Liver (tissue), 9 donors: ENCODE results near the gene NPR2. TPM values are rescaled to one million over a fixed set of nuclear protein-coding genes. Genes with fewer than 3 reads are reported as not detected.

Experiments used
- DNase-seq: peaks from one replicate; pipeline ENCODE4 v3.0.0-alpha.2; 2017; ENCODE audit warnings: low spot score
- H3K27ac ChIP-seq, 2 donors: one replicate each; pipeline ENCODE4 v1.7.0; 2013; ENCODE audit warnings: inconsistent platforms in 2 of 2, low read length in 2 of 2, control low read depth in 1 of 2, low read depth in 1 of 2, mild to moderate bottlenecking in 1 of 2
- H3K27me3 ChIP-seq, 4 donors: one replicate each; pipeline versions ENCODE4 v1.6.1 to v1.7.0; 2013; ENCODE audit warnings: low read length in 3 of 4, inconsistent platforms in 1 of 4, mild to moderate bottlenecking in 1 of 4, moderate library complexity in 1 of 4; ENCODE audit not compliant: control insufficient read depth in 4 of 4, insufficient read depth in 4 of 4
- H3K36me3 ChIP-seq, 4 donors: one replicate each; pipeline versions ENCODE4 v1.6.1 to v1.7.0; 2013; ENCODE audit warnings: low read length in 3 of 4, mild to moderate bottlenecking in 3 of 4, low read depth in 1 of 4, moderate library complexity in 1 of 4; ENCODE audit not compliant: control insufficient read depth in 4 of 4, insufficient read depth in 3 of 4
- H3K4me1 ChIP-seq, 4 donors: one replicate each; pipeline versions ENCODE4 v1.6.1 to v1.7.0; 2013; ENCODE audit warnings: low read length in 3 of 4, mild to moderate bottlenecking in 3 of 4, moderate library complexity in 1 of 4; ENCODE audit not compliant: control insufficient read depth in 4 of 4, insufficient read depth in 4 of 4
- H3K4me3 ChIP-seq, 3 donors: one replicate each; pipeline versions ENCODE4 v1.6.1 to v1.7.0; 2013; ENCODE audit warnings: low read length in 3 of 3, control low read depth in 1 of 3, low read depth in 1 of 3, mild to moderate bottlenecking in 1 of 3
- H3K9ac ChIP-seq, 2 donors: one replicate each; pipeline ENCODE4 v1.7.0; 2013; ENCODE audit warnings: low read length in 2 of 2, mild to moderate bottlenecking in 2 of 2, moderate library complexity in 2 of 2, control low read depth in 1 of 2, low read depth in 1 of 2
- H3K9me3 ChIP-seq, 4 donors: one replicate each; pipeline versions ENCODE4 v1.6.1 to v1.7.0; 2013; ENCODE audit warnings: low read length in 3 of 4; ENCODE audit not compliant: control insufficient read depth in 4 of 4
- ATF3 ChIP-seq: IDR thresholded peaks from 2 replicates; pipeline ENCODE4 v1.6.1; 2016; ENCODE audit warnings: antibody characterized with exemption
- EGR1 ChIP-seq, 2 donors: IDR thresholded peaks; 2 replicates each; pipeline ENCODE4 v1.6.1; 2016 to 2018; ENCODE audit warnings: antibody characterized with exemption in 2 of 2, low read depth in 2 of 2
- FOXA1 ChIP-seq: IDR thresholded peaks from 2 replicates; pipeline ENCODE4 v1.6.1; 2016; ENCODE audit warnings: antibody characterized with exemption
- FOXA2 ChIP-seq: IDR thresholded peaks from 2 replicates; pipeline ENCODE4 v1.6.1; 2016; ENCODE audit warnings: antibody characterized with exemption
- GABPA ChIP-seq, 2 donors: IDR thresholded peaks in 1 of 2; conservative IDR thresholded peaks in 1 of 2; 2 replicates each; pipeline ENCODE4 v1.6.1; 2016; ENCODE audit warnings: antibody characterized with exemption in 2 of 2, mild to moderate bottlenecking in 1 of 2, moderate library complexity in 1 of 2
- HNF4A ChIP-seq, 2 donors: conservative IDR thresholded peaks; 2 replicates each; pipeline ENCODE4 v1.6.1; 2016; ENCODE audit warnings: antibody characterized with exemption in 2 of 2, mild to moderate bottlenecking in 2 of 2
- HNF4G ChIP-seq: IDR thresholded peaks from 2 replicates; pipeline ENCODE4 v1.6.1; 2016; ENCODE audit warnings: antibody characterized with exemption
- JUND ChIP-seq, 2 donors: IDR thresholded peaks; 2 replicates each; pipeline ENCODE4 v1.6.1; 2016; ENCODE audit warnings: antibody characterized with exemption in 2 of 2
- MAX ChIP-seq: IDR thresholded peaks from 2 replicates; pipeline ENCODE4 v1.6.1; 2016; ENCODE audit warnings: antibody characterized with exemption
- NR2F2 ChIP-seq: IDR thresholded peaks from 2 replicates; pipeline ENCODE4 v1.6.1; 2016; ENCODE audit warnings: antibody characterized with exemption
- RAD21 ChIP-seq, 2 donors: IDR thresholded peaks; 2 replicates each; pipeline ENCODE4 v1.6.1; 2016; ENCODE audit warnings: antibody characterized with exemption in 2 of 2, mild to moderate bottlenecking in 2 of 2
- RXRA ChIP-seq, 2 donors: IDR thresholded peaks; 2 replicates each; pipeline ENCODE4 v1.6.1; 2017 to 2018; ENCODE audit warnings: antibody characterized with exemption in 2 of 2, mild to moderate bottlenecking in 1 of 2
- SP1 ChIP-seq: IDR thresholded peaks from 2 replicates; pipeline ENCODE4 v1.6.1; 2018; ENCODE audit warnings: antibody characterized with exemption, mild to moderate bottlenecking
- TAF1 ChIP-seq: conservative IDR thresholded peaks from 2 replicates; pipeline ENCODE4 v1.6.1; 2016; ENCODE audit warnings: antibody characterized with exemption, mild to moderate bottlenecking
- YY1 ChIP-seq: IDR thresholded peaks from 2 replicates; pipeline ENCODE4 v1.6.1; 2016; ENCODE audit warnings: antibody characterized with exemption, mild to moderate bottlenecking
- WGBS: extraction: QIAGEN DNeasy Blood & Tissue Kit; methylation state at CpG from one replicate; pipeline ENCODE4 v1.1.7; 2013; 5-methylcytosine and 5-hydroxymethylcytosine counted together
- polyA plus RNA-seq, 2 donors: library from polyadenylated mRNA; stranded (reverse) in 1 of 2; unstranded in 1 of 2; fragments of 200-250 nt in 1 of 2; fragments of >200 nt in 1 of 2; fragmentation: Nextera tagmentation in 1 of 2; extraction: Ambion mirVana in 1 of 2; gene quantifications; one replicate each; pipeline versions ENCODE4 v1.2.1 to v1.2.3, GENCODE V29; 2013 to 2015
- total RNA-seq, 2 donors: library from RNA; depleted of rRNA; stranded (reverse); fragments of >200 nt; gene quantifications; one replicate each; pipeline ENCODE4 v1.2.3, GENCODE V29; 2014
- TF ChIP-seq, protein P1 (sequence below): fragments of 150-350 bp; IDR thresholded peaks from 2 replicates; pipeline ENCODE4 v1.5.1; 2017; ENCODE audit warnings: improper control_type of control experiment, low read depth, low read length; ENCODE audit not compliant: missing input control
- TF ChIP-seq, protein P2 (sequence below): IDR thresholded peaks from 2 replicates; pipeline ENCODE4 v1.6.1; 2016; ENCODE audit warnings: antibody characterized with exemption
- TF ChIP-seq, protein P3 (sequence below): IDR thresholded peaks from 2 replicates; pipeline ENCODE4 v1.6.1; 2016; ENCODE audit warnings: antibody characterized with exemption, mild to moderate bottlenecking
- donor health status: healthy.
- donor health status: healthy.
- donor health status: healthy.
- donor health status: healthy.
- donor health status: healthy.

The NPR2 gene
- total and polyA plus RNA-seq, 4 donors = 8.6 to 17.1 (median 11.2) TPM

DNA sequence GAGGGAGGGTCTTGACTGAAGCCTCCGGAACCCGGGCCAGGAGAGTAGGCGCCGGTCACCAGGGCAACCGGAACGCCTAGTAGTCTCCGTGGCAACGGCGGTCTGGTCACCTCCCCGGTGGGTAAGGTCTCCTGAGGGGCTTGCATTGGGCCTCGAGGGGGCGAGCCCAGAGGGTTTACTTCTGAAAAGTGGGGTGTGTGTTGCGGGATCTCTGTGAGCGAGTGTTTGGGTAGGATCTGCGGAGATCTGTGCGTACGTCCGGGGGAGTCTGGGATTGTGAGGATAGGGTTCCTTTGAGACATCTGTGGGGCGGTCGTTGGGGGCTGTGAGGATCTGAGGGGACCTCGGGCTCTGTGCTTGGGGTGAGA, 37.3 kb downstream of the NPR2 start, which contains the start of gene FAM221B:
Gene FAM221B (minus strand): TSS at position 17 of the 368 bp plus-strand sequence. CDS start 2,571 bp downstream, outside the sequence.
- no peak for DNase-seq
- H3K9ac ChIP-seq = peak within 1 kb of the TSS; percentile 69 to 82
- TF ChIP-seq NR2F2 = no peak
- no peak for TF ChIP-seq MAX
- TF ChIP-seq, protein P1, sequence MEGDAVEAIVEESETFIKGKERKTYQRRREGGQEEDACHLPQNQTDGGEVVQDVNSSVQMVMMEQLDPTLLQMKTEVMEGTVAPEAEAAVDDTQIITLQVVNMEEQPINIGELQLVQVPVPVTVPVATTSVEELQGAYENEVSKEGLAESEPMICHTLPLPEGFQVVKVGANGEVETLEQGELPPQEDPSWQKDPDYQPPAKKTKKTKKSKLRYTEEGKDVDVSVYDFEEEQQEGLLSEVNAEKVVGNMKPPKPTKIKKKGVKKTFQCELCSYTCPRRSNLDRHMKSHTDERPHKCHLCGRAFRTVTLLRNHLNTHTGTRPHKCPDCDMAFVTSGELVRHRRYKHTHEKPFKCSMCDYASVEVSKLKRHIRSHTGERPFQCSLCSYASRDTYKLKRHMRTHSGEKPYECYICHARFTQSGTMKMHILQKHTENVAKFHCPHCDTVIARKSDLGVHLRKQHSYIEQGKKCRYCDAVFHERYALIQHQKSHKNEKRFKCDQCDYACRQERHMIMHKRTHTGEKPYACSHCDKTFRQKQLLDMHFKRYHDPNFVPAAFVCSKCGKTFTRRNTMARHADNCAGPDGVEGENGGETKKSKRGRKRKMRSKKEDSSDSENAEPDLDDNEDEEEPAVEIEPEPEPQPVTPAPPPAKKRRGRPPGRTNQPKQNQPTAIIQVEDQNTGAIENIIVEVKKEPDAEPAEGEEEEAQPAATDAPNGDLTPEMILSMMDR = no peak
- TF ChIP-seq HNF4A (conservative IDR thresholded peaks at IDR 0.05) = no peak
- no peak for TF ChIP-seq RXRA (IDR thresholded peaks at IDR 0.05)
- TF ChIP-seq HNF4G = no peak
- no peak for TF ChIP-seq TAF1
- no peak for TF ChIP-seq FOXA2
- no peak for TF ChIP-seq FOXA1
- no peak for TF ChIP-seq YY1
- TF ChIP-seq GABPA (IDR thresholded peaks at IDR 0.05 in 1 of 2, conservative IDR thresholded peaks at IDR 0.05 in 1 of 2) = no peak
- TF ChIP-seq EGR1 (IDR thresholded peaks at IDR 0.05; ENCODE audit: low read depth in 2 of 2) = no peak
- no peak for TF ChIP-seq RAD21 (IDR thresholded peaks at IDR 0.05)
- TF ChIP-seq SP1 = no peak
- no peak for TF ChIP-seq JUND (IDR thresholded peaks at IDR 0.05)
- no peaks in the 10 kb centered on the region for H3K9me3 ChIP-seq
- H3K27ac ChIP-seq = peak within 1 kb of the TSS; percentile 62 to 84
- peak within 1 kb of the TSS; percentile 78 for H3K4me3 ChIP-seq
- H3K36me3 ChIP-seq = no peaks in the 10 kb centered on the region
- H3K4me1 ChIP-seq = peaks cover 5 to 23% (median 12%) of the 10 kb centered on the region in 4 donors
- WGBS = 2% methylated on average over 21 of the region's 21 CpGs
- H3K27me3 ChIP-seq = no peaks in the 10 kb centered on the region

- no peaks in the 10 kb centered on the region for H3K27me3 ChIP-seq
- H3K4me1 ChIP-seq = peaks cover 5 to 25% (median 14%) of the 10 kb centered on the region in 4 donors
- peak within 1 kb of the TSS; percentile 69 to 82 for H3K9ac ChIP-seq
- no peaks in the 10 kb centered on the region for H3K36me3 ChIP-seq
- peak within 1 kb of the TSS; percentile 78 for H3K4me3 ChIP-seq
- peak; percentile 97 for DNase-seq
- 2% methylated on average over 53 of the region's 53 CpGs for WGBS
- peak within 1 kb of the TSS; percentile 62 to 84 for H3K27ac ChIP-seq
- TF ChIP-seq, protein P2, sequence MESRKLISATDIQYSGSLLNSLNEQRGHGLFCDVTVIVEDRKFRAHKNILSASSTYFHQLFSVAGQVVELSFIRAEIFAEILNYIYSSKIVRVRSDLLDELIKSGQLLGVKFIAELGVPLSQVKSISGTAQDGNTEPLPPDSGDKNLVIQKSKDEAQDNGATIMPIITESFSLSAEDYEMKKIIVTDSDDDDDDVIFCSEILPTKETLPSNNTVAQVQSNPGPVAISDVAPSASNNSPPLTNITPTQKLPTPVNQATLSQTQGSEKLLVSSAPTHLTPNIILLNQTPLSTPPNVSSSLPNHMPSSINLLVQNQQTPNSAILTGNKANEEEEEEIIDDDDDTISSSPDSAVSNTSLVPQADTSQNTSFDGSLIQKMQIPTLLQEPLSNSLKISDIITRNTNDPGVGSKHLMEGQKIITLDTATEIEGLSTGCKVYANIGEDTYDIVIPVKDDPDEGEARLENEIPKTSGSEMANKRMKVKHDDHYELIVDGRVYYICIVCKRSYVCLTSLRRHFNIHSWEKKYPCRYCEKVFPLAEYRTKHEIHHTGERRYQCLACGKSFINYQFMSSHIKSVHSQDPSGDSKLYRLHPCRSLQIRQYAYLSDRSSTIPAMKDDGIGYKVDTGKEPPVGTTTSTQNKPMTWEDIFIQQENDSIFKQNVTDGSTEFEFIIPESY = no peak
- TF ChIP-seq HNF4A (conservative IDR thresholded peaks at IDR 0.05) (peak in 1 of 2 donors; percentile 6), SP1 (peak; percentile 10), MAX (no peak), EGR1 (IDR thresholded peaks at IDR 0.05; ENCODE audit: low read depth in 2 of 2) (peak in 1 of 2 donors; percentile 33), TAF1 (no peak), YY1 (no peak), FOXA1 (no peak), JUND (IDR thresholded peaks at IDR 0.05) (no peak), NR2F2 (no peak), HNF4G (no peak), RXRA (IDR thresholded peaks at IDR 0.05) (no peak), ATF3 (no peak), FOXA2 (no peak), GABPA (IDR thresholded peaks at IDR 0.05 in 1 of 2, conservative IDR thresholded peaks at IDR 0.05 in 1 of 2) (no peak), RAD21 (IDR thresholded peaks at IDR 0.05) (no peak)
- TF ChIP-seq, protein P3, sequence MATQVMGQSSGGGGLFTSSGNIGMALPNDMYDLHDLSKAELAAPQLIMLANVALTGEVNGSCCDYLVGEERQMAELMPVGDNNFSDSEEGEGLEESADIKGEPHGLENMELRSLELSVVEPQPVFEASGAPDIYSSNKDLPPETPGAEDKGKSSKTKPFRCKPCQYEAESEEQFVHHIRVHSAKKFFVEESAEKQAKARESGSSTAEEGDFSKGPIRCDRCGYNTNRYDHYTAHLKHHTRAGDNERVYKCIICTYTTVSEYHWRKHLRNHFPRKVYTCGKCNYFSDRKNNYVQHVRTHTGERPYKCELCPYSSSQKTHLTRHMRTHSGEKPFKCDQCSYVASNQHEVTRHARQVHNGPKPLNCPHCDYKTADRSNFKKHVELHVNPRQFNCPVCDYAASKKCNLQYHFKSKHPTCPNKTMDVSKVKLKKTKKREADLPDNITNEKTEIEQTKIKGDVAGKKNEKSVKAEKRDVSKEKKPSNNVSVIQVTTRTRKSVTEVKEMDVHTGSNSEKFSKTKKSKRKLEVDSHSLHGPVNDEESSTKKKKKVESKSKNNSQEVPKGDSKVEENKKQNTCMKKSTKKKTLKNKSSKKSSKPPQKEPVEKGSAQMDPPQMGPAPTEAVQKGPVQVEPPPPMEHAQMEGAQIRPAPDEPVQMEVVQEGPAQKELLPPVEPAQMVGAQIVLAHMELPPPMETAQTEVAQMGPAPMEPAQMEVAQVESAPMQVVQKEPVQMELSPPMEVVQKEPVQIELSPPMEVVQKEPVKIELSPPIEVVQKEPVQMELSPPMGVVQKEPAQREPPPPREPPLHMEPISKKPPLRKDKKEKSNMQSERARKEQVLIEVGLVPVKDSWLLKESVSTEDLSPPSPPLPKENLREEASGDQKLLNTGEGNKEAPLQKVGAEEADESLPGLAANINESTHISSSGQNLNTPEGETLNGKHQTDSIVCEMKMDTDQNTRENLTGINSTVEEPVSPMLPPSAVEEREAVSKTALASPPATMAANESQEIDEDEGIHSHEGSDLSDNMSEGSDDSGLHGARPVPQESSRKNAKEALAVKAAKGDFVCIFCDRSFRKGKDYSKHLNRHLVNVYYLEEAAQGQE = no peak
- TF ChIP-seq, protein P1 = no peak
- no peaks in the 10 kb centered on the region for H3K9me3 ChIP-seq
Observed at GRCh38 chr9:35829084-35829763, 37.8 kb downstream of the NPR2 start, which contains the start of gene TMEM8B. Gene TMEM8B (plus strand): TSS chr9:35829228. CDS start chr9:35829448, 220 bp downstream.
